ENCODE results near the gene NUAK1. TPM values are rescaled to one million over a fixed set of nuclear protein-coding genes. Genes with fewer than 3 reads are reported as not detected.
"Not testable (repeated sequence)": the region's sequence is repeated elsewhere in the genome, so short reads cannot be mapped to it uniquely, and the experiment has no call there.

NUAK1 gene
- total RNA-seq, 1 donor from 2014 or later: 32.6 TPM

DNA sequence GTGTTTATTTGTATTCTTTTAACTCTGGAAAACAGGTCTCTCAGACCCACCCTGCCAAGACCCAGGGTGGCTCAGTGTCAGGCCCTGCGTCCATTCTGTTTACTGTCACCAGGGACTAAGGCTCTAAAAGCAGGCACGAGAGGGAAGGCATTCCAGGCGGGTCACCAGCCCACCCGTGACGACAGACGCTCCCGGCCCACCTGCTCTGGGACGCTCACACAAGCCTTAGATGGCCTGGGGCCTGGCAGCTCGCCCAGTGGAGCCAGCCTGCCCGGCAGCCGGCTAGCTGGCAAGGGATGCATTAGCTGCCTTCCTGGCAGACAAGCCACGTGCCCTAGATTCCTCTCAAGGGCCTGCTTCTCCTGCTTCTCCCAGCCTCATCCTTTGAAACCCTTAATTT, 9.2 kb upstream of the NUAK1 start:
- DNase-seq (ENCODE audit: low read depth, low spot score): no peak

DNA sequence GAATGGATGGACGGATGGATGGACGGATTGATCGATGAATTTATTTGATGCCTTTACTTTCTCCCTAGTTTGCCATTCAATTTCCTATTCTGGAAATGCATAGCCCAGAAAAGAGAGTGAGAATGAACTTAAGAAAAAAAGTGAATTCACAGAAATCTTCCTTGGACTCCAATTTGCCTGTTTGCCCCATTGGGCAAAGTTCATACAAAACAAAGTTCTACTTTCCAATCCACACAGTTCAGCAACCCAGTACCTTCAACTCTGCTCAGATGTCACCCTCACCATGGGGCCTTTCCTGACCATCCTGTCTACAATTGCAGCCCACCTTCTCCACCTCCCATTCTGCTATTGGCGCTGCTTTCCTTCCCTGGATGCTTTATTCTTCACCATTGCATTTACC, 8.2 kb upstream of the NUAK1 start:
- no peak for DNase-seq (ENCODE audit: low read depth, low spot score)

GRCh38 chr12:106145539-106146447, 7.0 kb upstream of the NUAK1 start:
- peak; percentile 62 for DNase-seq (ENCODE audit: low read depth, low spot score)

- DNase-seq (ENCODE audit: low read depth, low spot score): no peak
Observed at GRCh38 chr12:106144847-106145246, 6.1 kb upstream of the NUAK1 start.

DNA sequence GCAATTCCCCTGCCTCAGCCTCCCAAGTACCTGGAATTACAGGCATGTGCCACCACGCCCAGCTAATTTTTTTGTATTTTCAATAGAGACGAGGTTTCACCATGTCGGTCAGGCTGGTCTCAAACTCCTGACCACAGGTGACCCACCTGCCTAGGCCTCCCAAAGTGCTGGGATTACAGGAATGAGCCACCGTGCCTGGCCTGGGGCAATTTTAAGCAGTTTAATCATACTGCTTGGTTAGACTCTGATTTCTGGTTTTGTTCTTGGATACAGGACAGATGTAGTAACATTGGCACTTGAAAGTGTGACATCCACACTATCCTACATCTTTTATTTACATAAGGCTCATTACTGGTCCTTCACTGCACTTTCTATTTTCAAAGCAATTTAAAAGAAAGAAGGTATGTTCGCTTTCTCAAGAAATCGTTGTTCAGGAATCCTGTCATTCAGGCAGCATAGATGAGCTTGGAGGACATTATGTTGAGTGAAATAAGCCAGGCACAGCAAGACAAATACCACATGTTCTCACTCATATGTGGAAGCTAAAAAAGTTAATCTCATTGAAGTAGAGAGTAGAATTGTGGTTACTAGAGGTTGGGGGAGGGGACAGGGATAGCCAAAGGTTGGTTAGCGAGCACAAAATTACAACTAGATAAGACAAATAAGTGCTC, 4.0 kb upstream of the NUAK1 start:
- DNase-seq (ENCODE audit: low read depth, low spot score): no peak

- not testable (repeated sequence) for DNase-seq (ENCODE audit: low read depth, low spot score)
Observed at GRCh38 chr12:106141920-106142319, 3.2 kb upstream of the NUAK1 start.

GRCh38 chr12:106141452-106141851, 2.7 kb upstream of the NUAK1 start:
- DNase-seq (ENCODE audit: low read depth, low spot score): no peak

GRCh38 chr12:106141003-106141402, 2.2 kb upstream of the NUAK1 start:
- DNase-seq (ENCODE audit: low read depth, low spot score): no peak

DNA sequence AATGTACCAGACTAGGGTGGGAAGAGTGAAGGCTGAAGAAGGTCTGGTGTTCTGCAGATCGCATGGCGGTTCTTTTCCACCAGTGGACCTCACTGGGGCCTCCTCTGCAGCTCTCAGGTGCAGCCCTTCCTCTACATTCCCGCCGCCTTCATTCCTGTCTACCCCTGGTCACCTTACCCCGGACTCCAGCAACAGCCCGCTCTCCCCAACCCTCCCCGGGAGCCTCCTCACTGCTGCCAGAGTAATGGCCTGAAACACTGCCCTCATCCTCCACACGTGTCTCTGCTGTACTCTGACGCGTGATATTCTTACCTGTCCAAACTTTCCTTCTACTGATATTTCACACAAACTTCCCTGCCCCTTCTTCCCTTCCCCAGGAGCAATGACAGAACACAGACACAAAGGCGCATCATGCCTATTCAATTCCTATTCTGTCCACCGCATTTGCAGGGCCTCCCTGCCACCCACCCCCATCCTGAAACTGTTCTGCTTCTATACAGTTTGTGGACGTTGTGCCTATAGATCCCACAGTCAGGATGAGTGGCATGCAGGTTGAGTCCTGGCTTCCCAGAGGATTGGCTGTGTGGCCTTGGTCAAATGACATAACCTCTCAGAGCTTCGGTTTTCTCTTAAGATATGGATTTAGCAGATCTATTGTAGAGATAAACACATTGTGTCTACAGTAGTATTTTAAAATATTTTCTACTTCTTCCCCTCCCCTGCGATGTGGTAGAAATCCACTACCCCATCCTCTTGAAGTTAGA, 1.7 kb upstream of the NUAK1 start:
- no peak for DNase-seq (ENCODE audit: low read depth, low spot score)

DNA sequence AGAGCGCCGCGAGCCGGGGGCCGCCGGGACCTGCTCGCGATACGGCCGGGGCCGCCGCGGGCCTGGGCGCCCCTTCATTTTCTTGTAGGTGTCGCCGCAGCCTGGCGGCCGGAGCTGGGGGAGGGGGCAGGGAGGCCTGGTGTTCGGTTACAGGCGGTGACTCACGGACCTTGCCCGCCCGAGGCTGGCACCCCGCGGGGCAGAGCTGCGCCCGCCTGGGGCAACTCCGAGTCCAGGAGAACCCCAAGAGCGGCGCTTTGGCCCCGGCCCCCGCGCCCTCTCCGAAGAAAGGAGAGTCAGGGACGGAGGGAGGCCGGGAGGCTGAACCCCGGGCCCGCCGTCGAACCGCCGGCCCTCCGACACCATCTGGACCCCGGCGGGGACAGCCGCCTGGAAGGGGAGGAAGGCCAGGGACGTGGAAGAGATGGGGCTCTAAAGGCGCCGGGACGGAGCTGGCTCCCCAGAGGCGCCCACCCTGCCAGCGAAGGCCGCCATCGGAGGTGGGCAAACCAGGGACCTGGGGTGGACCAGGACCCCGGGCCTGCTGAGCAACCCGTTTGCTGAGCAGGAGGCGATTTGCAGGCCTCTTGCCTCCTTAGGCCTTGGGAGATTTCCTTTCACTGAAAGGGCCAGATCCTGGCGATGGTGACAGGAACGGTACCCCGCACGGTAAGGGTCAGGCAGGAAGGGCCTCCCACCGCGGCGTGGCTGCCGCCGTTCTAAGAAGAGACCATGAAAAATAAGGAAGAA, 843 bp upstream of the NUAK1 start:
- DNase-seq (ENCODE audit: low read depth, low spot score): peak; percentile 57

- DNase-seq (ENCODE audit: low read depth, low spot score): no peak
Observed at GRCh38 chr12:106138357-106138632, 459 bp downstream of the NUAK1 start.

GRCh38 chr12:106137530-106138356, 1.0 kb downstream of the NUAK1 start:
- DNase-seq (ENCODE audit: low read depth, low spot score): no peak

- DNase-seq (ENCODE audit: low read depth, low spot score): peak; percentile 56
Observed at GRCh38 chr12:106136263-106136662, 2.5 kb downstream of the NUAK1 start.

- DNase-seq (ENCODE audit: low read depth, low spot score): peak; percentile 39
Observed at GRCh38 chr12:106135781-106136180, 3.0 kb downstream of the NUAK1 start.

DNA sequence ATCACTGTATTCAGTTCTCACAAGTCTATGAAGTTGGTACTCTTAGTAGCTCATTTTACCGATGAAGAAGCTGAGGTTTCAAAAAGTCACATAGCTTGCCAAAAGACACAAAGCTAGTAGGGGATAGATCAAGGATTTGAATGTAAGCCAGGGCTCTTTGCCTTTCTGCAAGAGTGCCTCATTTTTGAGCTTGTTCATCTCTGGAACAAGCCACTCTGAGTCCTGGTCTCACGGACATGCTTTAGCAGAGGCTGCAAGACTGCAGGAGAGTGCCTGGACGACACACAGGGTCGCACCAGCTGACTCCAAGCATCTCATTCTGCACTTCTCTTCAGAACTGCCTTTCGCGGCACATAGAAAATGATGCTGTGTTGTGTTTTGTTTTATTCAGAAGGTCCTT, 3.7 kb downstream of the NUAK1 start:
- DNase-seq (ENCODE audit: low read depth, low spot score): no peak

DNA sequence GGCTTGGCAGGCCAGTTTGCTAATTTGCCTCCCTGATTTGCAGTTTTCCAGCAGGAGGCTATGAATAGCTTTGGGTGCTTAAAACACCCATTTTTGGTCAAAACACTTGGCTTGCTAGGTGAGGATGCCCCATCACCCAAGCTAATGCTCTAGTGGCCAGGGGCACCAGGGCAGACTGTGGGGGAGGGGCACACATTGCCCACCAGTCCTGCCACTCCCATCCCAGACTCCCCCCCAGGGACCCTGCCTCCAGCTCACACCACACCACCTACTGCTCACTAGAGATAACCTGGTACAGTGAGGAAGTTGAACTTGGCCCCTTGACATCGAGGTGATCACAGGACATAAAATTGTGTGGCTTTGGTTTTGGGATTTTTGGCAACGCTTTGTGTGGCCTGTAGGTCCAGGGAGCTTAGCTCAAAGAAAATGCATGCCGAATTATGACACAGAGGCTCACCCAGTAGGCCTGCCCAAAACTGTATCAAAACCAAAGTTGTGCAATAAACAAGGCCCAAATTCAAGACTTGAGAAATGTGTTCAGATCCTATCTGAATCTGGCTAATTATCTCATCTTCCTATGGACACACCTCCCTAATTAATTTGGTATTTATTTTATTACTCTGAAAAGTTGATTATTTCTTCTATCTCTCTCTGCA, 4.3 kb downstream of the NUAK1 start:
- DNase-seq (ENCODE audit: low read depth, low spot score): no peak

GRCh38 chr12:106133136-106134087, 5.3 kb downstream of the NUAK1 start:
- DNase-seq (ENCODE audit: low read depth, low spot score): no peak

- no peak for DNase-seq (ENCODE audit: low read depth, low spot score)
Observed at GRCh38 chr12:106132175-106133135, 6.3 kb downstream of the NUAK1 start.
